Fibroblast of lung (primary cell): ENCODE data around the gene MYRIP. TPM values are rescaled to one million over a fixed set of nuclear protein-coding genes. Genes with fewer than 3 reads are reported as not detected.

Source experiments
- DNase-seq, 2 donors: peaks; one replicate each; pipeline versions ENCODE4 v3.0.0 to v3.0.0-alpha.2; 2010; ENCODE audit warnings: low read depth in 2 of 2
- H2AFZ ChIP-seq: 2 replicates; pipeline ENCODE4 v1.5.1; 2012; ENCODE audit warnings: low read length, control low read depth, inconsistent platforms
- H3K27ac ChIP-seq: 2 replicates; pipeline ENCODE4 v1.5.1; 2011; ENCODE audit warnings: low read length, control low read depth; ENCODE audit not compliant: insufficient read depth
- H3K27me3 ChIP-seq: 2 replicates; pipeline ENCODE4 v1.5.1; 2011; ENCODE audit warnings: mild to moderate bottlenecking, low read length; ENCODE audit not compliant: control insufficient read depth, insufficient read depth
- H3K36me3 ChIP-seq: 2 replicates; pipeline ENCODE4 v1.5.1; 2011; ENCODE audit warnings: low read length; ENCODE audit not compliant: control insufficient read depth, insufficient read depth
- H3K4me1 ChIP-seq: 2 replicates; pipeline ENCODE4 v1.5.1; 2011; ENCODE audit warnings: low read length; ENCODE audit not compliant: control insufficient read depth, insufficient read depth; ENCODE audit errors: extremely low read depth
- H3K4me2 ChIP-seq: 2 replicates; pipeline ENCODE4 v1.5.1; 2011; ENCODE audit warnings: low read length, control low read depth; ENCODE audit not compliant: insufficient read depth; ENCODE audit errors: extremely low read depth
- H3K4me3 ChIP-seq, 4 experiments: fragments of 200-600 bp in 1 of 4; sonication (generic) in 1 of 4; replicated peaks in 1 of 4; 2 replicates each; pipeline ENCODE4 v1.5.1; 2011 to 2016; ENCODE audit warnings: low read length in 4 of 4, low read depth in 3 of 4, mild to moderate bottlenecking in 3 of 4, control low read depth in 2 of 4, inconsistent platforms in 1 of 4, mixed read lengths in 1 of 4; ENCODE audit not compliant: insufficient read depth in 1 of 4; ENCODE audit errors: control extremely low read depth in 1 of 4
- H3K79me2 ChIP-seq: 2 replicates; pipeline ENCODE4 v1.5.1; 2012; ENCODE audit warnings: mild to moderate bottlenecking, low read length, inconsistent platforms; ENCODE audit not compliant: control insufficient read depth, insufficient read depth
- H3K9ac ChIP-seq: 2 replicates; pipeline ENCODE4 v1.5.1; 2011; ENCODE audit warnings: mild to moderate bottlenecking, low read length, control low read depth; ENCODE audit not compliant: insufficient read depth
- H3K9me3 ChIP-seq: 2 replicates; pipeline ENCODE4 v1.5.1; 2012; ENCODE audit warnings: low read depth, low read length; ENCODE audit not compliant: control insufficient read depth, insufficient read depth
- H4K20me1 ChIP-seq: 2 replicates; pipeline ENCODE4 v1.5.1; 2011; ENCODE audit warnings: low read length; ENCODE audit not compliant: control insufficient read depth, insufficient read depth; ENCODE audit errors: extremely low read depth
- EZH2 ChIP-seq: IDR thresholded peaks from 2 replicates; pipeline ENCODE4 v1.5.1; 2012; ENCODE audit warnings: low read length, control low read depth, mild to moderate bottlenecking; ENCODE audit errors: missing control alignments
- polyA plus RNA-seq, 2 donors: library from polyadenylated mRNA; depleted of rRNA in 1 of 2; stranded (reverse) in 1 of 2; unstranded in 1 of 2; fragments of >200 nt; gene quantifications; 2 replicates each; pipeline ENCODE4 v1.2.1, GENCODE V29; 2011 to 2012; ENCODE audit warnings: missing spikeins in 1 of 2
- total RNA-seq: library from RNA; depleted of rRNA; stranded (reverse); fragments of >200 nt; gene quantifications from 2 replicates; pipeline ENCODE4 v1.2.1, GENCODE V29; 2014
- TF ChIP-seq, protein P1 (sequence below), 2 donors: IDR thresholded peaks in 1 of 2; conservative IDR thresholded peaks in 1 of 2; 1 replicate in 1 of 2; 2 replicates in 1 of 2; pipeline ENCODE4 v1.5.1; 2011 to 2012; ENCODE audit warnings: low read length in 2 of 2, control low read depth in 1 of 2, inconsistent platforms in 1 of 2, low read depth in 1 of 2, mild to moderate bottlenecking in 1 of 2

The MYRIP gene
- total and polyA plus RNA-seq, 2 donors (not counting 1 experiment from before 2014, with no cell fraction given), result 0.02 TPM; not detected in 1

DNA sequence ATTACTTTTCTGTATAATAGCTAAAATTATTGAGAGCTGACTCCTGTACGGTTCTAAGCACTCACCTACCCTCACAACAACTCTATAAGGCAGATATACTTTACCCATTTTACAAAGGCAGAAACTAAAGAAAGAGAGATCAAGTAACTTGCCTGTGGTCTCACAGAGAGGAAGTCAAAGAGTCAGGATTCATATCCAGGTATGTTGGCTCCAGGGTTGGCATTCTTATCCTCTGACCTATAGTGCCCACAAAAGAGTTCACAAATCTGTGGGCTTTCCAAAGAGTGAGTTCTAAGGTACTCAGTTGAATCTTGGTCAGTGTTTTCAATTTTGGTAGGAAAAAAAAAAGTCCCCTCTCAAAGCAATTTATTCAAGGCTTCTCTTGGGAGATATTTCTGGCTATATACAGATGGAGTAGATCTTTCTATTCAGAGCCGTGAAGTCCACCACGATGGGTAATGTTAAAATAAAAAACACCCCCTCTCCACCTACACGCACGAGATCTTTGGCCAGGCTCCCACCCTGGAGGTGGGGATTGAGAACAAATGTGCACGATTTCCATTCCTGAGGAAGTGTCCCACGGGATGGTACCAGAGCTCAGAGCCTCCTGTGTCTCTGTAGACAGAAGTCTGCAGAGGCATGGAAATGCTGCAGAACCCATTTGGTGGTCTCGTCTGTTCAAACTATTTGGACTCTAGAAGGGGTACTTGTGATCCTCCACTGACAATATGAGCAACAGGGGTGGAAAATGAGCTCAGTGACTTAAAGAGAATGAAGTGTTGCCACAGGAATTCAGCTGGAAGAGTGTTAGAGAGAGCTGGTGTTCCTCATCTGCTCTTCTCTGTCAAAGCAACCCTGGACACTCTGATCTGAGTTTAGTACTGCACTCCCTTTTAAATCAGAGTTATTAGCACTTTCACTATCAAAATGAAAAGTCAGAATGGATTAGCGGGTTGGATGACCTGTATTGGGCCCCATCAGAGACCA is 288.0 kb downstream of the MYRIP start:
- no peaks in the 10 kb centered on the region for H3K79me2 ChIP-seq
- H3K4me1 ChIP-seq, result no peaks in the 10 kb centered on the region
- TF ChIP-seq EZH2, result no peak
- TF ChIP-seq, protein P1, sequence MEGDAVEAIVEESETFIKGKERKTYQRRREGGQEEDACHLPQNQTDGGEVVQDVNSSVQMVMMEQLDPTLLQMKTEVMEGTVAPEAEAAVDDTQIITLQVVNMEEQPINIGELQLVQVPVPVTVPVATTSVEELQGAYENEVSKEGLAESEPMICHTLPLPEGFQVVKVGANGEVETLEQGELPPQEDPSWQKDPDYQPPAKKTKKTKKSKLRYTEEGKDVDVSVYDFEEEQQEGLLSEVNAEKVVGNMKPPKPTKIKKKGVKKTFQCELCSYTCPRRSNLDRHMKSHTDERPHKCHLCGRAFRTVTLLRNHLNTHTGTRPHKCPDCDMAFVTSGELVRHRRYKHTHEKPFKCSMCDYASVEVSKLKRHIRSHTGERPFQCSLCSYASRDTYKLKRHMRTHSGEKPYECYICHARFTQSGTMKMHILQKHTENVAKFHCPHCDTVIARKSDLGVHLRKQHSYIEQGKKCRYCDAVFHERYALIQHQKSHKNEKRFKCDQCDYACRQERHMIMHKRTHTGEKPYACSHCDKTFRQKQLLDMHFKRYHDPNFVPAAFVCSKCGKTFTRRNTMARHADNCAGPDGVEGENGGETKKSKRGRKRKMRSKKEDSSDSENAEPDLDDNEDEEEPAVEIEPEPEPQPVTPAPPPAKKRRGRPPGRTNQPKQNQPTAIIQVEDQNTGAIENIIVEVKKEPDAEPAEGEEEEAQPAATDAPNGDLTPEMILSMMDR (conservative IDR thresholded peaks at IDR 0.05 in 1 of 2, IDR thresholded peaks at IDR 0.05 in 1 of 2; ENCODE audit: low read depth in 1 of 2, low read length in 2 of 2), result no peak
- no peak overlapping the region for H3K9ac ChIP-seq
- no peaks in the 10 kb centered on the region for H3K36me3 ChIP-seq
- H3K27me3 ChIP-seq, result no peaks in the 10 kb centered on the region
- H3K27ac ChIP-seq, result no peak overlapping the region
- H4K20me1 ChIP-seq, result no peaks in the 10 kb centered on the region
- DNase-seq, result no peak
- no peak overlapping the region for H2AFZ ChIP-seq
- H3K4me2 ChIP-seq, result no peak overlapping the region
- no peaks in the 10 kb centered on the region for H3K9me3 ChIP-seq
- H3K4me3 ChIP-seq, result no peak overlapping the region

DNA sequence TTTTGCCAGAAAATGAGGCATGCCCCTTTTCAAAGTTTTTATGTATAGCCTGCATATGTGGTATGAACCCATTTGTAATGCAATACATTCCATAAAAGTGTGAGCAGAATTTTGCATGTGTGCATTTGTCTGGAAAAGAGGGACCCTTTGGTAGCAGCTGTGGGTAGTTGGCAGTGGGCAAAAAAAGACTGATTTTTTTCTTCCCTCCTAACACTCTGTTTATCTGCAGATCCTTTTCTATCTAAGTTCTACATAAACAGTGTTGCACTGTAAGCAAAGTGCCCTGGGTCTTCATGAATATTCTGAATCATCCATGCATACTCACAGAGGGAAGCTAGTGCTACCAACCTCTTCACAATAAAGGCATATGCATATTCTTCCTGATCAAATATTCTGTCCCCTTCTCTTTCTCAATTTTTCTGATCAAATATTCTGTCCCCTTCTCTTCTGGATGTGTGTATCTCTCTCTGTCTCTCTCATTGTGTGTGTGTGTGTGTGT is 288.9 kb downstream of the MYRIP start:
- H3K27ac ChIP-seq, result no peak overlapping the region
- no peaks in the 10 kb centered on the region for H3K9me3 ChIP-seq
- H3K4me1 ChIP-seq, result no peaks in the 10 kb centered on the region
- no peaks in the 10 kb centered on the region for H3K27me3 ChIP-seq
- no peak for DNase-seq
- H3K79me2 ChIP-seq, result no peaks in the 10 kb centered on the region
- H3K4me2 ChIP-seq, result no peak overlapping the region
- H4K20me1 ChIP-seq, result no peaks in the 10 kb centered on the region
- no peak overlapping the region for H2AFZ ChIP-seq
- no peak overlapping the region for H3K9ac ChIP-seq
- H3K4me3 ChIP-seq, result no peak overlapping the region
- TF ChIP-seq, protein P1 (conservative IDR thresholded peaks at IDR 0.05 in 1 of 2, IDR thresholded peaks at IDR 0.05 in 1 of 2; ENCODE audit: low read depth in 1 of 2, low read length in 2 of 2), result no peak
- no peak for TF ChIP-seq EZH2
- H3K36me3 ChIP-seq, result no peaks in the 10 kb centered on the region

DNA sequence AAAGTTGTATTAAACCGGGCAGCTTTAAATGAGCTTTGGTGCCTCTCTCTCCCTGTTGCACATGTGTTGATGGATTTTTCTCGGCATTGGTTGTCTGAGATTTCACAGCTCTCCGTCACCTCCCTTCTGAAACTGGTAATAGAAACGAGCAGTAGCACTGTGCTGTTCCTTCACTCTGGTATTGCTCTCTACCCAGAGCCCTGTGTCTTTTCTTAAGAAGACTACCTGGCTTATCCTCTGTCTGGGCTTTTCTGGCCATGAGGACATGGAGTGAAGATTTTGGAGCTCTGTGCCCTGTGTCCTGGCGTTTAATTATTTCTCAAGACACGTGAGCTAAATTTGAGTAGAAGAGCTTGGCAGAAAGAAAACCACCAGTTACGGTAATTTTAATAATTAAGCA is 290.5 kb downstream of the MYRIP start:
- H3K27ac ChIP-seq, result no peak overlapping the region
- no peak overlapping the region for H3K9ac ChIP-seq
- no peak overlapping the region for H3K4me2 ChIP-seq
- no peaks in the 10 kb centered on the region for H3K9me3 ChIP-seq
- no peaks in the 10 kb centered on the region for H4K20me1 ChIP-seq
- no peaks in the 10 kb centered on the region for H3K27me3 ChIP-seq
- DNase-seq, result no peak
- no peaks in the 10 kb centered on the region for H3K36me3 ChIP-seq
- no peak overlapping the region for H3K4me3 ChIP-seq
- TF ChIP-seq, protein P1 (conservative IDR thresholded peaks at IDR 0.05 in 1 of 2, IDR thresholded peaks at IDR 0.05 in 1 of 2; ENCODE audit: low read depth in 1 of 2, low read length in 2 of 2), result no peak
- TF ChIP-seq EZH2, result no peak
- H3K79me2 ChIP-seq, result no peaks in the 10 kb centered on the region
- H3K4me1 ChIP-seq, result no peaks in the 10 kb centered on the region
- H2AFZ ChIP-seq, result no peak overlapping the region
